ACHN (cell line): Measurements from ENCODE around the gene GMDS.

ENCODE experiments used
- DNase-seq: peaks from one replicate; pipeline ENCODE4 v3.0.0-alpha.2; 2015
- in situ Hi-C: cut with HindIII; loops from 2 replicates; pipeline ENCODE4 v1.10.0; 2017; ENCODE audit warnings: low sequenced_read_pairs, low pct_ligation_motif_present, low pct_unique_long_range_greater_than_20kb

Gene GMDS

GRCh38 chr6:2216794-2217383 lies 28.5 kb downstream of the GMDS start:
- no peak for DNase-seq

GRCh38 chr6:2215342-2215741 lies 30.1 kb downstream of the GMDS start:
- DNase-seq: no peak
- in situ Hi-C loops: no loop called here

More at GRCh38 chr6:2216794-2217383, 28.5 kb downstream of the GMDS start:
- in situ Hi-C loops: no loop called here

GRCh38 chr6:2213086-2213485 lies 32.3 kb downstream of the GMDS start:
- DNase-seq: no peak
- in situ Hi-C loops: no loop called here

- in situ Hi-C loops: no loop called here
Observed at GRCh38 chr6:2209226-2209809, 36.1 kb downstream of the GMDS start.

DNA sequence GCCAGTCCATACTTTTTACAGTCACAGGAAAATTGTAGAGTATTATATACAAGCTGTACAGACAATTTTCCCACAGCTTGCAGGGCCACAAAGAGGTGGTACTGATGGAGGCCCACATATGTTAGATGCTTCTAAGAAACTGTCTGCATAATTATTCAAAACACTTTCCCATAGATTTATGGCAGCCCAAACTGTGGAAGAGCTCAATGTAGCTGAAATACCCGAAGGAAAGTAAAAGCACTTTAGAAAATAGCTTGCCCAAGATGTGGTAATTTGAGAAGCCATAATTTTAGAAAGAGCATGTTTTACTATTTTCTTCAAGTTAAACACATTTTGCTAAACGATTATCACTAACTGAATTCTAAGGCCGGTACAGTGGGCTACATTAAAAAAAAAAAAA lies 36.9 kb downstream of the GMDS start:
- in situ Hi-C loops: no loop called here
- DNase-seq: no peak

More at GRCh38 chr6:2209226-2209809, 36.1 kb downstream of the GMDS start:
- peak; percentile 54 for DNase-seq

- in situ Hi-C loops: no loop called here
Observed at GRCh38 chr6:2205396-2205795, 40.0 kb downstream of the GMDS start.

GRCh38 chr6:2204272-2204671 lies 41.1 kb downstream of the GMDS start:
- in situ Hi-C loops: no loop called here
- DNase-seq: no peak

More at GRCh38 chr6:2205396-2205795, 40.0 kb downstream of the GMDS start:
- no peak for DNase-seq

- in situ Hi-C loops: no loop called here
- no peak for DNase-seq
Observed at GRCh38 chr6:2203264-2203663, 42.1 kb downstream of the GMDS start.

- DNase-seq: no peak
- in situ Hi-C loops: no loop called here
Observed at GRCh38 chr6:2197984-2198383, 47.4 kb downstream of the GMDS start.

DNA sequence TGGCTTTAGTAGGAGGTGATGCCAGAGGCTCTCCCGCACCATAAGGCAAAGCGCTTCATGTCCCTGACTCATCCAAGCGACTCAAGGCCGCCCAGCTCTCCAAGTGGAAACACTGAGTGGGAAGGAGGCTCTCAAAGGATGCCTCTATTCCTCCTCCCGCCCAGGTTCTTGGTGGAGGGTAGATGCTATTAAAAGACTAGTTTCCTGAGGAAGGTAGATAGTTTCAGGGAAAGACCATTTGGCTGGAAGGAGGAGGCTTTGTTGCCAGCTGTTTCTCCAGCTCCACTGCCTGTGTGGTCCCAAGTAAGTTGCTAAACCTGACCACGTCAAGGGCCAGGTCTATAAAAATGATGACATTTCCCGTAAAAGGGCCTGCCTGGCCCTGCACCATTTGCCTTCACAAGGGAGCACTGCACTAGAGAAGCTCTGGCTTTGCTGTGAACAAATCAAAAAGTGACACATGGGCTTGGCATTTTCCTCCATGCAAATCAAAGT lies 48.2 kb downstream of the GMDS start:
- in situ Hi-C loops: no loop called here
- no peak for DNase-seq

DNA sequence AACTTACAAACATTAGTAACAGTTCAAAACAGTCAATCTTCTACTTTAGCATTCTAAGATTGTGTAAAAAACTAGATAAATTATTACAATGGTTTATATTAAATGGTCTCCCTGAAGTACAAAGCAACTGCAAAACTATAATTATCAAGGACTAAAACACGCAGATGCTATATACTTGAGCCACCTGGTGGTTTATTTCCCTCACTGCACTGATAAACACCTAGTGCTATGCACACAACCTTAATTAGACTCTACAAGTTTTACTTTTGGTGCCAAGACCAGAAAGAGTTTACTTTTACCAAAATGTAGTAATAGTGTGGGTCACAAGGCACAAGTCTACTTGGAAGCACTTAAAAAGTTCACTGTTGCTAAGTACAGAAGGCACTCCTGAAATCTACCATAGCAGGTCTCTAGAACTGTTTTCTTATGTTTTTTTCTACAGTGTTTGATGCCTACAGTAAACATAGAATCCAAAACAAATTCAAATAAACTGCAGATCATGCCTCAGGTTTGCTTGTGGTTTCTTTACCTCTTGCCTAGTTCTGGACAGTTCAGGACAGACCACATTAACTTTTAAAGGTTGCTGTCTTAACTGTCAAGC lies 49.2 kb downstream of the GMDS start:
- in situ Hi-C loops: no loop called here

GRCh38 chr6:2194643-2195042 lies 50.8 kb downstream of the GMDS start:
- DNase-seq: no peak

More for the DNA sequence above, 49.2 kb downstream of the GMDS start:
- DNase-seq: peak; percentile 64

GRCh38 chr6:2193931-2194330 lies 51.5 kb downstream of the GMDS start:
- in situ Hi-C loops: no loop called here
- DNase-seq: no peak

More at GRCh38 chr6:2194643-2195042, 50.8 kb downstream of the GMDS start:
- in situ Hi-C loops: no loop called here

DNA sequence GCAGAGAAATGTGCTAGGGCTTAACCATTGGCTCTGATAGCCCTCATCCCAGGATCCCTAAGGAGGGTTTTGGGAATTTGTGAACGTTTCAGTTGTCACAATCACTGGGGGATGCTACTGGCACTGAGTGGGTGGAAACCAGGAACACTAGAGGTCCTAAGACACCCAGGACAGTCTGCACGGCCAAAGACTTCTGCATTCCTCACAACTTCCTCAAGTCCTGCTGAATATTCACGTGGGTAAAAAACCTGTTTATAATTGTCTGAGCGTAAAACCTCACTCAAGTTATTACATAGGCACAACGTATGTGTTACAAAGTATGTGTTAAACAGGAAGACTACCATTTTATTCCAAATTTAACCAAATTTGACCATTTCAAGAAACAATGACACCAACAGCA lies 52.4 kb downstream of the GMDS start:
- in situ Hi-C loops: no loop called here
- DNase-seq: no peak

DNA sequence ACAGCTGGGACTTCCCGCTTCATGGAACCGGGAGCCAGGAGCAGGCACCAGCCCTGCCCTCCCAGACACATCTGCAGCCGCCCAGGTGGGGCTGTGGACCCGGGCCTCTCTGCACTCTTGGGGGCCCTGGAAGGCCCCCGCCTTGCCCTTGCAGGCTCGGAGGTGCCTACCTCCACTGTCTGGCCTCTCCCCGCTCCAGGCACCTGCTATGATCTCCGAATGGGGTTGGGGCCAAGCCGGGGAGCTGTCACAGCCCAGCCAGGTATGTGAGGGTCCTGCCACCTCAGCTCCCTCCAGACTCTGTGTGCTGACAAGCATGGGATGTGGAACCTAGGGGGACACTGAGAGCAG lies 54.0 kb downstream of the GMDS start:
- no peak for DNase-seq
- in situ Hi-C loops: no loop called here

DNA sequence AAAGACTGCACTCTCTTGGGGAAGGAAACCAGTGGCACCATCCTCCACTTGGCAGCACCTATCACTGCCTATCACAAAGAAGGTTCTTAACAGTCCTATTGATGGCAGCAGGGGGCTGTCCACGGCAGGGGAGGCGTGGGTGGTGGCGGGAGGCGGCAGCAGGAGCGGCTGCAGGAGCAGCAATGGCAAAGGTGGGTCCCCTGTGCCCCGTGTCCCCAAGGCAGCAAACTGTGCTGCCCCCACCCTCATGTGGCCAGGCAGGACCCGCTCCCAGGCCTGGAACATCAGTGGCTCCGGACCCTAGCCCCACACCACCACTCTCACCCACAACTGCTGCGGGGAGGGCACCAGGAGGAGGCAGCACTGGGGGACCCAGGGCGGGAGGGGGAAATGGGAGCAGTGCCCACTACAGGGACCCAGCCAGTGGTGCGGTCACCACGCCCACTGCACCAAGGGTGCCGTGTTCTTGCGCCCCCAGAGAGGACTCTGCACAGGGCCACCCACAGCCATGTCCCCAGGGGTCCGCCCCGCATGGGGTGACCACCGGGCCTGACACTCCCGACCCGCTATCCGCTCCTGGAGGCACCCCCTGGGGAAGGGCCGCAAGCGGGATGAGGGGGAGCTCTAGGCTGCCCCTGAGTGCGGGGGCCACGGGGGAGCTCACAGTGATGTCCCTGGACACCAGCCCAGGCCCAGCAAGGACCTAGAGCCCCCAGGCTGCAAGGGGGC lies 54.6 kb downstream of the GMDS start:
- no peak for DNase-seq
- in situ Hi-C loops: no loop called here

GRCh38 chr6:2188856-2189384 lies 56.5 kb downstream of the GMDS start:
- no peak for DNase-seq
- in situ Hi-C loops: no loop called here

DNA sequence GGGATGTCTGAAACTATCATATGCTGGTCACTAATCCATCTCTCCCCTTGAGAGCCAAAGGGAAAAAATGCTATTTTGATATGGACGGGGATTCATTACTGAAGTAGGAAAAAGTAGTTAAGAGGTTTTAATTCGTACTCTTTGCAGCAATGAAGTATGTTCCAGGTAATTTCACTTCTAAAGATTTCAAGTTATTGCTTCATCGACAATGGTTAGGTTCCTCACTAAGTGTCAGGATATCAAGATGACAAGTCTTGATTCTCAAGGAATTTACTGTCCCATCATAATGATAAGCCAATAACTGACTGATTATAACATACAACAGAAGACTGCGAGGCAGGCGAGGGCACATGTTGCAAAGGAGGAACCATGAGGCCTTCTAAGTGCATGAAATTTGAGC lies 57.0 kb downstream of the GMDS start:
- in situ Hi-C loops: no loop called here
- DNase-seq: no peak

DNA sequence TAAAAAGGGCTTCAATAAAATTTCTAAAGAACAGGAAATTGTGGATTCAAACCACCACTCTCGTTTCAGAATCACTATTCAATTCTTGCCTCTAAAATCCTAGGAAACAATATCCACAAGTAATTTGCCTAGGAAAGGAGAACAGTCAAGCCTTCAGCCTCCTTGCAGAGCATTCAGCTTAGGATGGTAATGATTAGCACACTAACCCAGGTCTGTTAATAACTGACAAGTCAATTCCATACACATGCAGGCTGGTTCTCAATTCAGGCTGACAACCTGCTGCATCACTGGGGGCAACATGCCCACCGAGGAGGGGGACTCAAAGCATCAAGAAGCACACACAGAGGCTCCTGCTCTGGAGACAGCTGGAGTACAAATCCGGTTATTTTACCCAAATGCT lies 57.6 kb downstream of the GMDS start:
- in situ Hi-C loops: no loop called here

More for the DNA sequence above, 57.6 kb downstream of the GMDS start:
- DNase-seq: peak; percentile 46
